Stimulated activated CD4-positive, alpha-beta T cell treated with anti-CD3 and anti-CD28 coated beads, Interleukin-4, amount 100 ng/mL, for 1 hour (primary cell): Measurements from ENCODE around the gene CMTM8.

Experiments
- DNase-seq: peaks from one replicate; pipeline ENCODE4 v3.0.0-alpha.2; 2020

CMTM8 gene

GRCh38 chr3:32281570-32282106, 43.2 kb downstream of the CMTM8 start:
- no peak for DNase-seq

- no peak for DNase-seq
These were observed 44.2 kb downstream of the CMTM8 start for GRCh38 chr3:32282578-32283154.

- DNase-seq = no peak
These were observed 44.8 kb downstream of the CMTM8 start for GRCh38 chr3:32283304-32283703.

GRCh38 chr3:32284443-32285212, 46.1 kb downstream of the CMTM8 start:
- no peak for DNase-seq

GRCh38 chr3:32285891-32286290, 47.4 kb downstream of the CMTM8 start:
- no peak for DNase-seq

GRCh38 chr3:32288819-32289218, 50.3 kb downstream of the CMTM8 start:
- DNase-seq = no peak

- no peak for DNase-seq
These were observed 52.1 kb downstream of the CMTM8 start for GRCh38 chr3:32290619-32291018.

- DNase-seq = no peak
These were observed 53.8 kb downstream of the CMTM8 start for GRCh38 chr3:32292085-32292796.

GRCh38 chr3:32293903-32294302, 55.4 kb downstream of the CMTM8 start:
- no peak for DNase-seq

- peak; percentile 58 for DNase-seq
These were observed 58.0 kb downstream of the CMTM8 start for GRCh38 chr3:32296251-32297204.

GRCh38 chr3:32297366-32297765, 58.9 kb downstream of the CMTM8 start:
- peak; percentile 42 for DNase-seq

- DNase-seq = no peak
These were observed 62.9 kb downstream of the CMTM8 start for GRCh38 chr3:32301426-32301825.

GRCh38 chr3:32302601-32303398, 64.3 kb downstream of the CMTM8 start:
- DNase-seq = no peak

GRCh38 chr3:32303399-32303747, 64.9 kb downstream of the CMTM8 start:
- no peak for DNase-seq

- no peak for DNase-seq
These were observed 65.7 kb downstream of the CMTM8 start for GRCh38 chr3:32303977-32304881.

- no peak for DNase-seq
These were observed 66.9 kb downstream of the CMTM8 start for GRCh38 chr3:32305361-32305876.

- no peak for DNase-seq
These were observed 67.6 kb downstream of the CMTM8 start for GRCh38 chr3:32306072-32306471.

GRCh38 chr3:32307591-32307990, 69.1 kb downstream of the CMTM8 start:
- DNase-seq = no peak

GRCh38 chr3:32308378-32308777, 69.9 kb downstream of the CMTM8 start:
- DNase-seq = no peak

GRCh38 chr3:32309654-32310242, 71.3 kb downstream of the CMTM8 start:
- DNase-seq = no peak
